B cell (primary cell): ENCODE measurements around the gene FMC1. TPM values are rescaled to one million over a fixed set of nuclear protein-coding genes. Genes with fewer than 3 reads are reported as not detected.

Experiments used
- ATAC-seq: fragments of 200-7000 bp; cut with Tn5 transposase; one replicate; pipeline ENCODE4 v1.10.0; 2021; ENCODE audit warnings: low read depth, mild to moderate bottlenecking, moderate number of reproducible peaks, moderate library complexity
- CTCF ChIA-PET: fragments of 350-600 bp; sonication (Branson Sonifier 250); formaldehyde crosslinking; loops from one replicate; lab custom pipeline; 2021; ENCODE audit warnings: antibody characterized with exemption, inconsistent platforms; lab: Charles Lee
- POLR2A ChIA-PET: fragments of 350-600 bp; sonication (Branson Sonifier 250); formaldehyde crosslinking; loops from one replicate; lab custom pipeline; 2021; ENCODE audit warnings: antibody characterized with exemption; lab: Charles Lee
- DNase-seq: peaks from one replicate; pipeline ENCODE4 v3.0.0; 2013
- H2AFZ ChIP-seq: 2 replicates; pipeline ENCODE4 v1.6.1; 2012; ENCODE audit warnings: mild to moderate bottlenecking, low read depth, low read length; ENCODE audit not compliant: insufficient read depth, poor library complexity, severe bottlenecking
- H3K27ac ChIP-seq, 2 donors: 1 replicate in 1 of 2; 2 replicates in 1 of 2; pipeline ENCODE4 v1.5.1; 2012 to 2013; ENCODE audit warnings: low read length in 2 of 2, mild to moderate bottlenecking in 2 of 2, moderate library complexity in 1 of 2
- H3K27me3 ChIP-seq, 4 experiments: fragments of 200-600 bp in 1 of 4; sonication (generic) in 1 of 4; replicated peaks in 1 of 4; 1 replicate in 2 of 4; 2 replicates in 2 of 4; pipeline versions ENCODE4 v1.6.1 to v1.7.0; 2013 to 2016; ENCODE audit warnings: low read length in 3 of 4, mild to moderate bottlenecking in 2 of 4, mixed read lengths in 1 of 4, moderate library complexity in 1 of 4; ENCODE audit not compliant: insufficient read depth in 4 of 4, control insufficient read depth in 3 of 4; ENCODE audit errors: control extremely low read depth in 1 of 4
- H3K36me3 ChIP-seq, 2 experiments: replicated peaks in 1 of 2; 1 replicate in 1 of 2; 2 replicates in 1 of 2; pipeline versions ENCODE4 v1.6.1 to v1.7.1; 2013; ENCODE audit warnings: low read length in 1 of 2; ENCODE audit not compliant: insufficient read depth in 2 of 2, control insufficient read depth in 1 of 2; ENCODE audit errors: control extremely low read depth in 1 of 2, extremely low read depth in 1 of 2
- H3K4me1 ChIP-seq, 2 donors: fragments of 200-600 bp in 1 of 2; sonication (generic) in 1 of 2; 1 replicate in 1 of 2; 2 replicates in 1 of 2; pipeline versions ENCODE4 v1.5.1 to v1.6.1; 2013 to 2017; ENCODE audit warnings: low read length in 2 of 2; ENCODE audit not compliant: control insufficient read depth in 2 of 2, insufficient read depth in 2 of 2
- H3K4me2 ChIP-seq: replicated peaks from 2 replicates; pipeline ENCODE3; 2012; ENCODE audit warnings: mild to moderate bottlenecking, low read depth, low read length; ENCODE audit not compliant: poor library complexity, severe bottlenecking
- H3K4me3 ChIP-seq, 5 experiments: fragments of 200-600 bp in 1 of 5; sonication (generic) in 1 of 5; 1 replicate in 3 of 5; 2 replicates in 2 of 5; pipeline versions ENCODE4 v1.5.1 to v1.7.0; 2011 to 2016; ENCODE audit warnings: low read length in 4 of 5, mild to moderate bottlenecking in 4 of 5, low read depth in 2 of 5, control low read depth in 1 of 5, moderate library complexity in 1 of 5; ENCODE audit not compliant: insufficient read depth in 1 of 5; ENCODE audit errors: control extremely low read depth in 1 of 5, extremely low read depth in 1 of 5
- H3K79me2 ChIP-seq: fragments of 200-600 bp; sonication (generic); one replicate; pipeline ENCODE4 v1.6.0; 2016; ENCODE audit warnings: low read length; ENCODE audit not compliant: control insufficient read depth, insufficient read depth
- H3K9ac ChIP-seq: fragments of 200-600 bp; sonication (generic); 2 replicates; pipeline ENCODE4 v1.6.1; 2017; ENCODE audit warnings: mild to moderate bottlenecking, low read length, moderate library complexity
- H3K9me3 ChIP-seq, 3 donors: one replicate each; pipeline versions ENCODE4 v1.6.1 to v1.7.1; 2013; ENCODE audit warnings: low read length in 2 of 3; ENCODE audit not compliant: control insufficient read depth in 2 of 3, insufficient read depth in 1 of 3; ENCODE audit errors: control extremely low read depth in 1 of 3
- H4K20me1 ChIP-seq: 2 replicates; pipeline ENCODE4 v1.6.0; 2012; ENCODE audit warnings: mild to moderate bottlenecking, low read length; ENCODE audit not compliant: insufficient read depth, control insufficient read depth, poor library complexity, severe bottlenecking
- H3K27ac Mint-ChIP-seq: one replicate; pipeline ENCODE4 v1.8.0; 2021; ENCODE audit warnings: mixed read lengths
- H3K27me3 Mint-ChIP-seq: one replicate; pipeline ENCODE4 v1.8.0; 2021; ENCODE audit warnings: mixed read lengths
- H3K4me1 Mint-ChIP-seq: one replicate; pipeline ENCODE4 v1.8.0; 2021; ENCODE audit warnings: mixed read lengths
- H3K4me3 Mint-ChIP-seq: one replicate; pipeline ENCODE4 v1.8.0; 2021; ENCODE audit warnings: mixed read lengths
- H3K9me3 Mint-ChIP-seq: one replicate; pipeline ENCODE4 v1.8.0; 2022; ENCODE audit warnings: mixed read lengths; ENCODE audit not compliant: insufficient read depth
- EZH2 ChIP-seq: IDR thresholded peaks from 2 replicates; pipeline ENCODE4 v1.6.1; 2012; ENCODE audit warnings: borderline replicate concordance, low read depth, mild to moderate bottlenecking, moderate library complexity, low read length; ENCODE audit not compliant: insufficient read depth, poor library complexity, severe bottlenecking
- WGBS: methylation state at CpG from one replicate; pipeline ENCODE4 v1.1.5; 2013; ENCODE audit warnings: missing lambda C conversion rate; ENCODE audit not compliant: insufficient coverage; 5-methylcytosine and 5-hydroxymethylcytosine counted together
- intact Hi-C: fragments of 100-400 bp; cut with micrococcal nuclease; formaldehyde crosslinking; loops from one replicate; pipeline ENCODE4 v1.10.0; 2022
- polyA plus RNA-seq: library from polyadenylated mRNA; depleted of rRNA; stranded (reverse); fragments of >200 nt; gene quantifications from 2 replicates; pipeline ENCODE4 v1.2.3, GENCODE V29; 2012
- total RNA-seq, 2 donors: library from RNA; stranded (reverse); fragments of 120-200 nt in 1 of 2; gene quantifications; 1 replicate in 1 of 2; 2 replicates in 1 of 2; pipeline versions ENCODE4 v1.2.3 to v1.2.4, GENCODE V29; 2013 to 2022
- TF ChIP-seq, protein P1 (sequence below): fragments of 200-600 bp; IDR thresholded peaks from one replicate; pipeline ENCODE4 v1.8.0; 2022; ENCODE audit warnings: antibody characterized with exemption, mild to moderate bottlenecking

The FMC1 gene
- total and polyA plus RNA-seq, 2 donors (not counting 1 experiment from before 2014, with no cell fraction given), result 5.3 to 18.3 TPM

DNA sequence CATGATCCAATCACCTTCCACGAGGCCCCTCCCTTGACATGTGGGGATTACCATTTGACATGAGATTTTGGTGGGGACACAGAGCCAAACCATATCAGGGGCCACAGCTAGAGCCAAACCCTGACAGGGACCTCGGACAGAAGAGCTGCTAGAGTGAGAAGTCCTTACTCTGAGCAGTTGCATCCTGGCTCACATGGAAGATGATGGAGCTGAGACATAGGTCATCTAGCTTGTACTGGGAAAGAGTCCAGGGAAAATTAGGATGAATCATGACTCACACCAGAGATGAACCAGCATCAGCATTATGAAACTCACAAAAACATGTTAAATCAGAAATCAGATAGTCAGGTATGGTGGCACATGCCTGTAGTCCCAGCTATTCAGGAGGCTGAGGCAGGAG, 12.8 kb upstream of the FMC1 start:
- intact Hi-C loops, result no loop called here
- Histone ChIP-seq H3K4me2 (no peak overlapping the region), H3K79me2 (no peaks in the 10 kb centered on the region), H3K27me3 (no peaks in the 10 kb centered on the region), H3K9ac (no peak overlapping the region), H4K20me1 (no peaks in the 10 kb centered on the region), H3K4me3 (no peak overlapping the region), H3K9me3 (no peaks in the 10 kb centered on the region), H3K27ac (no peak overlapping the region), H2AFZ (no peak overlapping the region), H3K4me1 (no peaks in the 10 kb centered on the region), H3K36me3 (no peaks in the 10 kb centered on the region)
- H3K9me3 Mint-ChIP-seq, result peaks cover 2% of the 10 kb centered on the region
- ATAC-seq (no peak), DNase-seq (no peak)
- peaks cover 4% of the 10 kb centered on the region for H3K27me3 Mint-ChIP-seq
- H3K27ac Mint-ChIP-seq, result no peak overlapping the region
- no peak overlapping the region for H3K4me3 Mint-ChIP-seq
- ChIA-PET CTCF (no interaction called here), POLR2A (no interaction called here)
- WGBS, result 100% methylated on average over 1 of the region's 2 CpGs
- no peak for TF ChIP-seq EZH2
- TF ChIP-seq, protein P1, sequence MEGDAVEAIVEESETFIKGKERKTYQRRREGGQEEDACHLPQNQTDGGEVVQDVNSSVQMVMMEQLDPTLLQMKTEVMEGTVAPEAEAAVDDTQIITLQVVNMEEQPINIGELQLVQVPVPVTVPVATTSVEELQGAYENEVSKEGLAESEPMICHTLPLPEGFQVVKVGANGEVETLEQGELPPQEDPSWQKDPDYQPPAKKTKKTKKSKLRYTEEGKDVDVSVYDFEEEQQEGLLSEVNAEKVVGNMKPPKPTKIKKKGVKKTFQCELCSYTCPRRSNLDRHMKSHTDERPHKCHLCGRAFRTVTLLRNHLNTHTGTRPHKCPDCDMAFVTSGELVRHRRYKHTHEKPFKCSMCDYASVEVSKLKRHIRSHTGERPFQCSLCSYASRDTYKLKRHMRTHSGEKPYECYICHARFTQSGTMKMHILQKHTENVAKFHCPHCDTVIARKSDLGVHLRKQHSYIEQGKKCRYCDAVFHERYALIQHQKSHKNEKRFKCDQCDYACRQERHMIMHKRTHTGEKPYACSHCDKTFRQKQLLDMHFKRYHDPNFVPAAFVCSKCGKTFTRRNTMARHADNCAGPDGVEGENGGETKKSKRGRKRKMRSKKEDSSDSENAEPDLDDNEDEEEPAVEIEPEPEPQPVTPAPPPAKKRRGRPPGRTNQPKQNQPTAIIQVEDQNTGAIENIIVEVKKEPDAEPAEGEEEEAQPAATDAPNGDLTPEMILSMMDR, result no peak
- H3K4me1 Mint-ChIP-seq, result peaks cover 5% of the 10 kb centered on the region

DNA sequence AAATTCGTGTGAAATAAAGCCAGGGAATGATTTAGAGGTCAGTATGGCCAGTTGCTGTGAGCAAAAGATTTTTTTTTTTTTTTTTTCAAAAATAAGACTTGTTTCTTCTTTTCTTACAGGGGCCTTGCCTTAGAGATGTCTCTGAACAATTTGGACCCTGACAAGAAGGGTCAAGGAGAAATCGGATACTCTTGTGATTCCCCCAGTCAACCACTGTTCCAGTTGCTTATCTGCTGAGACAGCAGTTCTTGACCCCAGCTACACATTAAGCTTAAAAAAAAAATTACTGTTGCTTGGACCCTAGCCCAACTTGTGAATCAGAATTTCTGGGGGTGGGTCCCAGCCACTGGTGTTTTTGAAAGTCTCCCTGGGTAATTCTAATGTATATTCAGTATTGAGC, 12.0 kb upstream of the FMC1 start:
- Mint-ChIP-seq H3K9me3 (peaks cover 2% of the 10 kb centered on the region), H3K4me1 (peaks cover 5% of the 10 kb centered on the region), H3K27ac (no peak overlapping the region), H3K27me3 (peaks cover 4% of the 10 kb centered on the region), H3K4me3 (no peak overlapping the region)
- no peak for TF ChIP-seq EZH2
- TF ChIP-seq, protein P1, result no peak
- Histone ChIP-seq H3K9ac (no peak overlapping the region), H3K27ac (no peak overlapping the region), H3K4me3 (no peak overlapping the region), H4K20me1 (no peaks in the 10 kb centered on the region), H3K4me2 (no peak overlapping the region), H3K9me3 (no peaks in the 10 kb centered on the region), H3K36me3 (no peaks in the 10 kb centered on the region), H3K4me1 (no peaks in the 10 kb centered on the region), H3K79me2 (no peaks in the 10 kb centered on the region), H3K27me3 (no peaks in the 10 kb centered on the region), H2AFZ (no peak overlapping the region)
- WGBS, result 100% methylated on average over 1 of the region's 2 CpGs
- ATAC-seq (no peak), DNase-seq (no peak)
- ChIA-PET POLR2A (no interaction called here), CTCF (no interaction called here)
- intact Hi-C loops, result no loop called here
